HEK293 (cell line): ENCODE measurements around the gene MTMR2.
A peak's percentile ranks its signal among the peaks of the same experiment; 100 is the strongest.

Experiments
- CTCF ChIA-PET: fragments of 350-600 bp; formaldehyde crosslinking; extraction: SDS; loops from one replicate; lab custom pipeline; 2021; ENCODE audit warnings: antibody characterized with exemption; lab: Yijun Ruan, JAX
- POLR2A ChIA-PET: fragments of 300-600 bp; formaldehyde crosslinking; extraction: SDS; loops from one replicate; lab custom pipeline; 2020; ENCODE audit warnings: antibody characterized with exemption, inconsistent platforms; lab: Yijun Ruan, JAX
- H3K27ac ChIP-seq: fragments of 200-500 bp; sonication (Bioruptor generic); 2 replicates; pipeline ENCODE4 v1.5.1; 2014; ENCODE audit warnings: low read depth, low read length, control low read depth, inconsistent platforms; ENCODE audit errors: extremely low read depth
- H3K36me3 ChIP-seq, 2 experiments: fragments of 200-500 bp in 1 of 2; sonication (Bioruptor generic) in 1 of 2; 1 replicate in 1 of 2; 2 replicates in 1 of 2; pipeline ENCODE4 v1.5.1; 2014 to 2017; ENCODE audit warnings: inconsistent platforms in 2 of 2, low read length in 2 of 2; ENCODE audit not compliant: control insufficient read depth in 2 of 2, insufficient read depth in 1 of 2
- H3K4me1 ChIP-seq: fragments of 200-500 bp; sonication (Bioruptor generic); 2 replicates; pipeline ENCODE4 v1.5.1; 2014; ENCODE audit warnings: mild to moderate bottlenecking, low read length, inconsistent platforms; ENCODE audit not compliant: control insufficient read depth, insufficient read depth
- H3K4me3 ChIP-seq: 2 replicates; pipeline ENCODE4 v1.5.1; 2011; ENCODE audit warnings: low read depth, mild to moderate bottlenecking, control low read depth, low read length, moderate library complexity
- H3K9me3 ChIP-seq: fragments of 200-500 bp; sonication (Bioruptor generic); 2 replicates; pipeline ENCODE4 v1.5.1; 2014; ENCODE audit warnings: low read depth, low read length, inconsistent platforms; ENCODE audit not compliant: control insufficient read depth, insufficient read depth
- ELK4 ChIP-seq: IDR thresholded peaks from 2 replicates; pipeline ENCODE4 v1.6.1; 2011; ENCODE audit warnings: mild to moderate bottlenecking, low read depth, low read length, borderline replicate concordance
- GLI2 ChIP-seq: fragments of 450-650 bp; formaldehyde crosslinking; IDR thresholded peaks from 2 replicates; pipeline ENCODE4; 2017; ENCODE audit warnings: missing biosample characterization, missing genetic modification characterization, low read depth, borderline replicate concordance
- GLIS2 ChIP-seq: fragments of 450-650 bp; formaldehyde crosslinking; IDR thresholded peaks from 2 replicates; pipeline ENCODE4 v1.5.1; 2016; ENCODE audit warnings: missing biosample characterization, missing genetic modification characterization
- KLF17 ChIP-seq: fragments of 450-650 bp; formaldehyde crosslinking; IDR thresholded peaks from 2 replicates; pipeline ENCODE4 v1.5.1; 2016; ENCODE audit warnings: missing biosample characterization, missing genetic modification characterization
- SETDB1 ChIP-seq: IDR thresholded peaks from one replicate; pipeline ENCODE4 v1.6.1; 2017; ENCODE audit warnings: mild to moderate bottlenecking, low read length, moderate library complexity, mixed read lengths; ENCODE audit not compliant: insufficient read length
- TRIM28 ChIP-seq: IDR thresholded peaks from 2 replicates; pipeline ENCODE4 v1.6.1; 2011; ENCODE audit warnings: low read length, control low read depth, borderline replicate concordance
- ZBTB7A ChIP-seq: fragments of 450-650 bp; formaldehyde crosslinking; IDR thresholded peaks from 2 replicates; pipeline ENCODE4 v1.5.1; 2016; ENCODE audit warnings: low read depth, missing biosample characterization, missing genetic modification characterization
- ZFP37 ChIP-seq: fragments of 450-650 bp; formaldehyde crosslinking; IDR thresholded peaks from 2 replicates; pipeline ENCODE4 v1.5.1; 2016; ENCODE audit warnings: missing biosample characterization, missing genetic modification characterization
- ZNF112 ChIP-seq: fragments of 450-650 bp; formaldehyde crosslinking; IDR thresholded peaks from 2 replicates; pipeline ENCODE4 v1.5.0; 2017; ENCODE audit warnings: missing biosample characterization, missing genetic modification characterization
- ZNF18 ChIP-seq: fragments of 450-650 bp; formaldehyde crosslinking; IDR thresholded peaks from 2 replicates; pipeline ENCODE4 v1.5.1; 2016; ENCODE audit warnings: missing biosample characterization, missing genetic modification characterization
- ZNF214 ChIP-seq: fragments of 450-650 bp; formaldehyde crosslinking; IDR thresholded peaks from 2 replicates; pipeline ENCODE4 v1.5.1; 2017; ENCODE audit warnings: missing biosample characterization, mild to moderate bottlenecking, missing genetic modification characterization, borderline replicate concordance
- ZNF292 ChIP-seq: fragments of 450-650 bp; formaldehyde crosslinking; IDR thresholded peaks from 2 replicates; pipeline ENCODE4 v1.5.1; 2016; ENCODE audit warnings: low read depth, missing biosample characterization, missing genetic modification characterization, borderline replicate concordance
- ZNF37A ChIP-seq: fragments of 450-650 bp; IDR thresholded peaks from 2 replicates; pipeline ENCODE4 v1.5.1; 2018; ENCODE audit warnings: missing biosample characterization, missing genetic modification characterization
- ZNF48 ChIP-seq: fragments of 450-650 bp; formaldehyde crosslinking; IDR thresholded peaks from 2 replicates; pipeline ENCODE4 v1.5.1; 2016; ENCODE audit warnings: missing biosample characterization, missing genetic modification characterization
- ZNF501 ChIP-seq: fragments of 450-650 bp; formaldehyde crosslinking; IDR thresholded peaks from 2 replicates; pipeline ENCODE4 v1.5.1; 2016; ENCODE audit warnings: missing biosample characterization, missing genetic modification characterization
- ZNF510 ChIP-seq: fragments of 450-650 bp; formaldehyde crosslinking; IDR thresholded peaks from 2 replicates; pipeline ENCODE4 v1.5.1; 2018; ENCODE audit warnings: mild to moderate bottlenecking, missing genetic modification characterization, missing biosample characterization; ENCODE audit not compliant: insufficient replicate concordance
- ZNF548 ChIP-seq: fragments of 450-650 bp; formaldehyde crosslinking; IDR thresholded peaks from 2 replicates; pipeline ENCODE4 v1.5.1; 2016; ENCODE audit warnings: missing biosample characterization, missing genetic modification characterization
- ZNF555 ChIP-seq: fragments of 450-650 bp; formaldehyde crosslinking; conservative IDR thresholded peaks from 2 replicates; pipeline ENCODE4 v1.5.1; 2017; ENCODE audit warnings: missing biosample characterization, mild to moderate bottlenecking, missing genetic modification characterization, inconsistent platforms
- ZNF561 ChIP-seq: fragments of 450-650 bp; IDR thresholded peaks from 2 replicates; pipeline ENCODE4 v1.5.1; 2018; ENCODE audit warnings: missing biosample characterization, missing genetic modification characterization, borderline replicate concordance
- ZNF580 ChIP-seq: fragments of 450-650 bp; formaldehyde crosslinking; IDR thresholded peaks from 2 replicates; pipeline ENCODE4 v1.5.1; 2016; ENCODE audit warnings: missing biosample characterization, missing genetic modification characterization
- ZNF585B ChIP-seq: fragments of 450-650 bp; formaldehyde crosslinking; IDR thresholded peaks from 2 replicates; pipeline ENCODE4 v1.5.1; 2016; ENCODE audit warnings: missing biosample characterization, missing genetic modification characterization
- ZNF639 ChIP-seq: fragments of 450-650 bp; formaldehyde crosslinking; IDR thresholded peaks from 2 replicates; pipeline ENCODE4 v1.5.1; 2016; ENCODE audit warnings: missing biosample characterization, missing genetic modification characterization
- ZNF677 ChIP-seq: fragments of 450-650 bp; IDR thresholded peaks from 2 replicates; pipeline ENCODE4 v1.5.0; 2018; ENCODE audit warnings: missing biosample characterization, mild to moderate bottlenecking, missing genetic modification characterization, moderate library complexity
- ZXDB ChIP-seq: fragments of 450-650 bp; formaldehyde crosslinking; IDR thresholded peaks from 2 replicates; pipeline ENCODE4 v1.5.1; 2016; ENCODE audit warnings: missing biosample characterization, missing genetic modification characterization

The MTMR2 gene

GRCh38 chr11:95961758-95962157, 37.9 kb upstream of the MTMR2 start (continued):
- TF ChIP-seq ZNF18 (tag by site-specific recombination) (no peak), ZNF677 (tag by site-specific recombination) (no peak), ELK4 (no peak), KLF17 (tag by site-specific recombination) (no peak), ZXDB (no peak), ZNF639 (tag by site-specific recombination) (no peak)

- ChIA-PET CTCF (interaction anchor here (0.7 kb wide), 1 partner anchor 26 kb away, joined by 3 read pairs; no protein-coding TSS in a partner anchor), POLR2A (no interaction called here)
- Histone ChIP-seq H3K9me3 (no peaks in the 10 kb centered on the region), H3K4me3 (no peak overlapping the region), H3K36me3 (no peaks in the 10 kb centered on the region), H3K4me1 (no peaks in the 10 kb centered on the region), H3K27ac (no peak overlapping the region)
- no peak for TF ChIP-seq ZNF112 (tag by site-specific recombination)
- no peak for TF ChIP-seq ZNF561 (tag by site-specific recombination)
- no peak for TF ChIP-seq ZNF510 (tag by site-specific recombination)
- TF ChIP-seq ZNF37A = no peak
- TF ChIP-seq ZNF548 (tag by site-specific recombination) = no peak
- no peak for TF ChIP-seq ZNF555 (tag by site-specific recombination)
Observed at GRCh38 chr11:95950905-95951304, 27.0 kb upstream of the MTMR2 start.

GRCh38 chr11:95948637-95949036, 24.7 kb upstream of the MTMR2 start:
- ChIA-PET CTCF (no interaction called here), POLR2A (no interaction called here)

GRCh38 chr11:95944623-95945022, 20.7 kb upstream of the MTMR2 start:
- no peak overlapping the region for H3K4me3 ChIP-seq
- H3K4me1 ChIP-seq = no peaks in the 10 kb centered on the region
- no peak for TF ChIP-seq ZBTB7A (tag by site-specific recombination)
- TF ChIP-seq ZNF214 = no peak
- peak; percentile 84 for TF ChIP-seq SETDB1
- TF ChIP-seq ZNF501 (tag by site-specific recombination) = no peak
- no peak for TF ChIP-seq GLI2 (tag by site-specific recombination)
- TF ChIP-seq ZFP37 (tag by site-specific recombination) = no peak
- peak; percentile 91; the same call in 1 of the 2 replicates for TF ChIP-seq TRIM28
- TF ChIP-seq ZNF48 (tag by site-specific recombination) = no peak
- no peak for TF ChIP-seq ZNF580 (tag by site-specific recombination)
- peak; percentile 94 for TF ChIP-seq ZNF585B
- TF ChIP-seq ZNF292 (tag by site-specific recombination) = no peak
- TF ChIP-seq, all 188 proteins: peak for 3
- POLR2A ChIA-PET = no interaction called here
- Histone ChIP-seq H3K36me3 (no peaks in the 10 kb centered on the region), H3K9me3 (no peaks in the 10 kb centered on the region), H3K27ac (no peak overlapping the region)
- CTCF ChIA-PET = no interaction called here

More at GRCh38 chr11:95948637-95949036, 24.7 kb upstream of the MTMR2 start:
- no peaks in the 10 kb centered on the region for H3K4me1 ChIP-seq
- no peak for TF ChIP-seq GLIS2 (tag by site-specific recombination)
- no peak overlapping the region for H3K4me3 ChIP-seq
- no peaks in the 10 kb centered on the region for H3K36me3 ChIP-seq
- no peak overlapping the region for H3K27ac ChIP-seq
- no peaks in the 10 kb centered on the region for H3K9me3 ChIP-seq
